Measurements from ENCODE around the gene PRMT5. TPM values are rescaled to one million over a fixed set of nuclear protein-coding genes. Genes with fewer than 3 reads are reported as not detected.

Gene PRMT5
- total RNA-seq, result 10 to 100 TPM; 45.6 to 54.7 TPM
- polyA plus RNA-seq, result 10 to 100 TPM; 19.2 to 56.5 TPM
- long read RNA-seq, donor 1, transcript PRMT5-202 (17 exons, 2,531 nt), result major isoform, 9 of 21 reads
- long read RNA-seq, donor 1, partial matches to known transcripts, result 9 of 21 reads
- long read RNA-seq, donor 1, other reads (novel, unspliced or antisense), result 0 of 21 reads
- long read RNA-seq, donor 2, partial matches to known transcripts, result 0 of 4 reads
- long read RNA-seq, donor 2, other reads (novel, unspliced or antisense), result 0 of 4 reads
- long read RNA-seq, donor 3, partial matches to known transcripts, result 0 of 5 reads
- long read RNA-seq, donor 3, other reads (novel, unspliced or antisense), result 0 of 5 reads
- long read RNA-seq, donor 4, partial matches to known transcripts, result 0 of 3 reads
- long read RNA-seq, donor 4, other reads (novel, unspliced or antisense), result 0 of 3 reads
- long read RNA-seq, donor 5, transcript PRMT5-202 (17 exons, 2,531 nt), result major isoform, 11 of 25 reads
- long read RNA-seq, donor 5, partial matches to known transcripts, result 11 of 25 reads
- long read RNA-seq, donor 5, other reads (novel, unspliced or antisense), result 0 of 25 reads

- DNase-seq (peak; percentile 100), ATAC-seq (ENCODE audit: insufficient read depth, low FRiP score) (peak; percentile 97)
- TF ChIP-seq, protein P1, sequence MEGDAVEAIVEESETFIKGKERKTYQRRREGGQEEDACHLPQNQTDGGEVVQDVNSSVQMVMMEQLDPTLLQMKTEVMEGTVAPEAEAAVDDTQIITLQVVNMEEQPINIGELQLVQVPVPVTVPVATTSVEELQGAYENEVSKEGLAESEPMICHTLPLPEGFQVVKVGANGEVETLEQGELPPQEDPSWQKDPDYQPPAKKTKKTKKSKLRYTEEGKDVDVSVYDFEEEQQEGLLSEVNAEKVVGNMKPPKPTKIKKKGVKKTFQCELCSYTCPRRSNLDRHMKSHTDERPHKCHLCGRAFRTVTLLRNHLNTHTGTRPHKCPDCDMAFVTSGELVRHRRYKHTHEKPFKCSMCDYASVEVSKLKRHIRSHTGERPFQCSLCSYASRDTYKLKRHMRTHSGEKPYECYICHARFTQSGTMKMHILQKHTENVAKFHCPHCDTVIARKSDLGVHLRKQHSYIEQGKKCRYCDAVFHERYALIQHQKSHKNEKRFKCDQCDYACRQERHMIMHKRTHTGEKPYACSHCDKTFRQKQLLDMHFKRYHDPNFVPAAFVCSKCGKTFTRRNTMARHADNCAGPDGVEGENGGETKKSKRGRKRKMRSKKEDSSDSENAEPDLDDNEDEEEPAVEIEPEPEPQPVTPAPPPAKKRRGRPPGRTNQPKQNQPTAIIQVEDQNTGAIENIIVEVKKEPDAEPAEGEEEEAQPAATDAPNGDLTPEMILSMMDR (IDR thresholded peaks at IDR 0.05; ENCODE audit: control extremely low read depth, extremely low read depth), result no peak
Measured at GRCh38 chr14:22929104-22929960, at the start of gene PRMT5. PRMT5 (minus strand) TSS chr14:22929376; CDS start chr14:22929361, 15 bp downstream.

DNA sequence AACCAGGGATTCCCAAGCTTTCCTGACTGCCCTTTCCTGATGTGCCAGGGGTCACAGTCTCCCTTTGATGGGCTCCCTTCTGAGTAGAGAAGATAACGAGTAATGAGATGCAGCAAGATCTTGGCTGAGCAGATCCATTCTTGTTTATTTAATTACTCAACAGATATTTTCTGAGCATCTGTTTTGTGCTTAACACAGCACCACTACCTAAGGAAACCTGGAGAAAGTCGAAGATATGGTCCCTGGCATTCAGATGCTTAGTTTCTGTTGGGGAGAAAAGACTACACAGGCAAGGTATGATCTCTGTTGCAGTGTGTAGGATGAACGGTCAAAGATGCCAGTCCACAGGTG, 49.3 kb upstream of the PRMT5 start:
- TF ChIP-seq, protein P1 (IDR thresholded peaks at IDR 0.05; ENCODE audit: control extremely low read depth, extremely low read depth), result no peak
- H3K27me3 ChIP-seq (ENCODE audit: control insufficient read depth in 3 of 3, insufficient read depth in 3 of 3, low read length in 2 of 3), result no peaks in the 10 kb centered on the region
- ATAC-seq (ENCODE audit: insufficient read depth, low FRiP score) (no peak), DNase-seq (no peak)
- H3K9me3 ChIP-seq (ENCODE audit: control insufficient read depth in 4 of 4, insufficient read depth in 3 of 4, low read length in 3 of 4), result no peaks in the 10 kb centered on the region
- peak overlapping the region in 1 of 2 donors; percentile 94 for H3K27ac ChIP-seq (ENCODE audit: low read depth in 1 of 2, low read length in 1 of 2)
- no peak overlapping the region for H3K4me3 ChIP-seq
- WGBS, 2 donors, result 60 to 75% methylated on average over 3 of the region's 3 CpGs
- H3K36me3 ChIP-seq (ENCODE audit: control insufficient read depth in 4 of 4, insufficient read depth in 4 of 4, low read length in 4 of 4), result peaks cover 0 to 21% (median 6%) of the 10 kb centered on the region in 4 donors
- H3K4me1 ChIP-seq (ENCODE audit: control insufficient read depth in 5 of 5, insufficient read depth in 5 of 5, low read length in 5 of 5), result peaks cover 0 to 46% (median 23%) of the 10 kb centered on the region in 5 donors
- H3K9ac ChIP-seq (ENCODE audit: insufficient read depth in 1 of 2, low read length in 2 of 2), result peak overlapping the region in 1 of 2 donors; percentile 51

More at GRCh38 chr14:22929104-22929960, at the start of gene PRMT5:
- Histone ChIP-seq H3K9me3 (ENCODE audit: control insufficient read depth in 4 of 4, insufficient read depth in 3 of 4, low read length in 3 of 4) (no peaks in the 10 kb centered on the region), H3K36me3 (ENCODE audit: control insufficient read depth in 4 of 4, insufficient read depth in 4 of 4, low read length in 4 of 4) (peaks cover 11 to 15% (median 12%) of the 10 kb centered on the region in 4 donors), H3K4me1 (ENCODE audit: control insufficient read depth in 5 of 5, insufficient read depth in 5 of 5, low read length in 5 of 5) (peaks cover 3 to 12% (median 5%) of the 10 kb centered on the region in 5 donors), H3K4me3 (peak within 1 kb of the TSS; percentile 87), H3K27me3 (ENCODE audit: control insufficient read depth in 3 of 3, insufficient read depth in 3 of 3, low read length in 2 of 3) (no peaks in the 10 kb centered on the region), H3K9ac (ENCODE audit: insufficient read depth in 1 of 2, low read length in 2 of 2) (peak within 1 kb of the TSS; percentile 84 to 96), H3K27ac (ENCODE audit: low read depth in 1 of 2, low read length in 1 of 2) (peak within 1 kb of the TSS; percentile 90 to 94)
- 0 to 1% methylated on average over 51 of the region's 51 CpGs for WGBS, 2 donors

GRCh38 chr14:22977684-22978486, 48.7 kb upstream of the PRMT5 start:
- WGBS, 2 donors, result 50 to 69% methylated on average over 8 of the region's 8 CpGs
- TF ChIP-seq, protein P1 (IDR thresholded peaks at IDR 0.05; ENCODE audit: control extremely low read depth, extremely low read depth), result no peak
- H3K27me3 ChIP-seq (ENCODE audit: control insufficient read depth in 3 of 3, insufficient read depth in 3 of 3, low read length in 2 of 3), result no peaks in the 10 kb centered on the region
- H3K9me3 ChIP-seq (ENCODE audit: control insufficient read depth in 4 of 4, insufficient read depth in 3 of 4, low read length in 3 of 4), result no peaks in the 10 kb centered on the region
- peak overlapping the region; percentile 52 to 94 for H3K27ac ChIP-seq (ENCODE audit: low read depth in 1 of 2, low read length in 1 of 2)
- H3K36me3 ChIP-seq (ENCODE audit: control insufficient read depth in 4 of 4, insufficient read depth in 4 of 4, low read length in 4 of 4), result peaks cover 0 to 27% (median 9%) of the 10 kb centered on the region in 4 donors
- peaks cover 0 to 40% (median 23%) of the 10 kb centered on the region in 5 donors for H3K4me1 ChIP-seq (ENCODE audit: control insufficient read depth in 5 of 5, insufficient read depth in 5 of 5, low read length in 5 of 5)
- H3K4me3 ChIP-seq, result no peak overlapping the region
- ATAC-seq (ENCODE audit: insufficient read depth, low FRiP score) (peak; percentile 16), DNase-seq (peak; percentile 70 to 83 (median 79))
- peak overlapping the region; percentile 34 to 51 for H3K9ac ChIP-seq (ENCODE audit: insufficient read depth in 1 of 2, low read length in 2 of 2)

Data from lung (tissue), 16 donors.